PFSK-1 (cell line): Measurements from ENCODE around the gene SH3PXD2A.

Experiments
- FOXP2 ChIP-seq: optimal IDR thresholded peaks from 2 replicates; pipeline ENCODE3; 2011; ENCODE audit warnings: borderline replicate concordance, control low read depth, inconsistent platforms; ENCODE audit not compliant: insufficient read depth; ENCODE audit errors: extremely low read length, extremely low read depth
- POLR2AphosphoS5 ChIP-seq: IDR thresholded peaks from 2 replicates; pipeline ENCODE4 v1.6.1; 2012; ENCODE audit warnings: low read depth, mild to moderate bottlenecking, control low read depth, low read length, moderate library complexity
- SIN3A ChIP-seq: IDR thresholded peaks from 2 replicates; pipeline ENCODE4 v1.6.1; 2012; ENCODE audit warnings: mild to moderate bottlenecking, low read length, moderate library complexity, borderline replicate concordance; ENCODE audit not compliant: insufficient read depth
- TAF1 ChIP-seq: IDR thresholded peaks from 2 replicates; pipeline ENCODE4 v1.6.1; 2012; ENCODE audit warnings: low read length, control low read depth, borderline replicate concordance; ENCODE audit not compliant: insufficient read depth
- TF ChIP-seq, protein P1 (sequence below), 2 experiments: IDR thresholded peaks; 2 replicates each; pipeline versions ENCODE4 v1.6.1 to v1.8.0; 2011 to 2012; ENCODE audit warnings: low read depth in 2 of 2, low read length in 2 of 2, control low read depth in 1 of 2, inconsistent platforms in 1 of 2, mild to moderate bottlenecking in 1 of 2, moderate library complexity in 1 of 2; ENCODE audit not compliant: insufficient read depth in 1 of 2

The SH3PXD2A gene

DNA sequence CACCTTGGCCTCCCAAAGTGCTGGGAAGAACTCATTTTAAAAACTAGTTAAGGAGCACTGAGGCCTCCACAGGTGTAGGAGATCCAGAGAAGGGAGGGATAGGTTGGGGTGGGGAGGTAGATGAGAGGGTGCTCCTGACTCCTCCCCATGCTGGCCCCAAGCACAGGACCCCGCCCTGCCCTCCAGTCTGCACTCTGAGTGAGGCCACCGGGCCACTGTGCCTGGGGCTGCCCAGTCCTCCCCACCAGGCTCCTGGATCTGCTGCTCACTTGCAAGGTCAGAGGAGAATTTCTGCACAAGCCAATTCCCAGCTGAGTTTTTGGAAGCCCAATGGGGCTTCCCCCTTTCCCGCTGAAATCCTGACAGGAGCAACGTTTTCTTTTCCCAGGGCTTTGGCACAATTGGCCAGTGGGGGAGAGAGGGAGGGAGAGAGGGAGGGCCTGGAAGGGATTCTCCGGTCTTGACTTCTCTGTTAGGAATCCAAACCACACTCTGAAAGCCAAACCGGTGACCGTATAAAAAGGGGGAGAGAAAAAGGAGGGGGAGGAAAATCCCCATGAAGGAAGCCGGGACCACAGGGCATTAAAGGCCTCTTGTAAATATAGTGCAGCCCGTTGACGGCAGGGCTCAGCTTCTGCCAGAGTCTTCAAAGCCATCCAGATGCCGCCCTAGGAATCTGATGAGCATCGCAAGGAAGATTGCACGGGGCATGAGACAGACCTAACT, 116.2 kb downstream of the SH3PXD2A start:
- TF ChIP-seq SIN3A: no peak

DNA sequence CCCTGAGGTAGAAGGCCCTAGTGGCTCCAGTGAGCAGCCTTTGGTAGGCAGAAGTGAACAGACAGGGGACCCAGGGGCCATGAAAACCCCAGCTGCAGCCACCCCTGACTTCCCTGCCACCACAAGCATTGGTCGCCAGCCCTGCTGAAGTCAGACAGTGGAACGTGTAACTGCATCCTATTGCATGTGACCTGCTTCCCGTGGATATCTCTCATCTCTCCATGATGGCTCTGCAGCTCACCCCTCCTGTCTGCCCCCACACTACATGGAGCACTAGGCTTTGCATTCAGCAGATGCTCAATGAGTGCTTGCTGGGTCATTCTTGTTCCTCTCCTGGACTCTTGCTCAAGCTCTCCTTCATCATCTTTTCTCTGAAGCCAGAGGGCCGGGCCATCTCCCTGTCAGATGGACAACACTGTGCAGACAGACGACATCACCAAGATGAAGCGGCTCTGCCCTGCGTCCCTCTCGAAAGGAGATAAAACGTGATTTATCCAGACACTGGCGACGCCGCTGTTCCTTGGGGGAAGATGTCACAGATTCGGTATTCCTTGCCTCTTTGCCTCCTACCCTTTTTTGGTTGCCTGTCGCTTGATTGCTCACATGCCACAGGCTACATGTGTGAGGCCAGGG, 117.5 kb downstream of the SH3PXD2A start:
- no peak for TF ChIP-seq TAF1
- no peak for TF ChIP-seq SIN3A
- TF ChIP-seq, protein P1, sequence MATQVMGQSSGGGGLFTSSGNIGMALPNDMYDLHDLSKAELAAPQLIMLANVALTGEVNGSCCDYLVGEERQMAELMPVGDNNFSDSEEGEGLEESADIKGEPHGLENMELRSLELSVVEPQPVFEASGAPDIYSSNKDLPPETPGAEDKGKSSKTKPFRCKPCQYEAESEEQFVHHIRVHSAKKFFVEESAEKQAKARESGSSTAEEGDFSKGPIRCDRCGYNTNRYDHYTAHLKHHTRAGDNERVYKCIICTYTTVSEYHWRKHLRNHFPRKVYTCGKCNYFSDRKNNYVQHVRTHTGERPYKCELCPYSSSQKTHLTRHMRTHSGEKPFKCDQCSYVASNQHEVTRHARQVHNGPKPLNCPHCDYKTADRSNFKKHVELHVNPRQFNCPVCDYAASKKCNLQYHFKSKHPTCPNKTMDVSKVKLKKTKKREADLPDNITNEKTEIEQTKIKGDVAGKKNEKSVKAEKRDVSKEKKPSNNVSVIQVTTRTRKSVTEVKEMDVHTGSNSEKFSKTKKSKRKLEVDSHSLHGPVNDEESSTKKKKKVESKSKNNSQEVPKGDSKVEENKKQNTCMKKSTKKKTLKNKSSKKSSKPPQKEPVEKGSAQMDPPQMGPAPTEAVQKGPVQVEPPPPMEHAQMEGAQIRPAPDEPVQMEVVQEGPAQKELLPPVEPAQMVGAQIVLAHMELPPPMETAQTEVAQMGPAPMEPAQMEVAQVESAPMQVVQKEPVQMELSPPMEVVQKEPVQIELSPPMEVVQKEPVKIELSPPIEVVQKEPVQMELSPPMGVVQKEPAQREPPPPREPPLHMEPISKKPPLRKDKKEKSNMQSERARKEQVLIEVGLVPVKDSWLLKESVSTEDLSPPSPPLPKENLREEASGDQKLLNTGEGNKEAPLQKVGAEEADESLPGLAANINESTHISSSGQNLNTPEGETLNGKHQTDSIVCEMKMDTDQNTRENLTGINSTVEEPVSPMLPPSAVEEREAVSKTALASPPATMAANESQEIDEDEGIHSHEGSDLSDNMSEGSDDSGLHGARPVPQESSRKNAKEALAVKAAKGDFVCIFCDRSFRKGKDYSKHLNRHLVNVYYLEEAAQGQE (IDR thresholded peaks at IDR 0.05; ENCODE audit: insufficient read depth in 1 of 2, low read depth in 2 of 2, low read length in 2 of 2): no peak
- TF ChIP-seq FOXP2: no peak
- TF ChIP-seq POLR2AphosphoS5: no peak

DNA sequence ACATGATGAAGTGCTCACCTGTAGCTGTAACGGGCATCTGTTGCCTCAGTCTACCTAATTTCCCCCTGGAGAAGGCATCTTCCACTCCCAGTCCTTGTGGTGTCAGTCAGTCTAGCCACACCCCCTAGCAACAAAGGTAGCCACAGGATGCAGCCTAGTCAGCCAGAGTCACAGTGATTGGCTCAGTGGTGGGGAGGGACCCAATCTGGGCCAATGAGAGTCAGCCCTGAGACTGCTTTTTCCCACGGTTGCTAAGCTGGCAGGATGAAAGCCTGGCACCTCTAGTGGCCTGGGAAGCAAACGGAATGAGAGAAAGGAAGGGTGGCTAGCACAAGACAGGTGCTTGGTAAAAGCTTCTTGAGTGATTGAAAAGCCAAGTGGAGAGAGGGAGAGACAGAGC, 118.6 kb downstream of the SH3PXD2A start:
- no peak for TF ChIP-seq POLR2AphosphoS5
- no peak for TF ChIP-seq FOXP2
- TF ChIP-seq TAF1: no peak

DNA sequence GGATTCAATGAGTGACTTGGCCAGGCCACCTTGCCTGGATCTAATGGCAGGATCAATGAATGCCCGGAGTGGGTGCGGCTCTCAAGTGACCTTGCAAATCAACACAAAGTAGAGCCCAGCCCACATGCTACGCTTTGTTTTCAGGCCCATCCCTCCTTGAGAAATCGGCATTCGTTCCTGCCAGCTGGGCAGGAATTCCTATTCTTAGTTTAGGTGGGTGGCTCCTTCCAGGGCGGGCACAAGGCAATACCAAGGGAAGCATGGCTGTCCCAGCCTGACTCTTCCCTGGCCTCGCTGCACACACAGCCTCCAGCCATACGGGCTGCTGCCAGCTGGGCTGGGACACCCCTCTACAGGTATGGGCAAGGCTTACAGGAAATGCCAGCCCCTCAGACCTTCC, 119.3 kb downstream of the SH3PXD2A start:
- no peak for TF ChIP-seq SIN3A
- no peak for TF ChIP-seq TAF1
- TF ChIP-seq POLR2AphosphoS5: no peak
- TF ChIP-seq FOXP2: no peak
- TF ChIP-seq, protein P1 (IDR thresholded peaks at IDR 0.05; ENCODE audit: insufficient read depth in 1 of 2, low read depth in 2 of 2, low read length in 2 of 2): no peak

DNA sequence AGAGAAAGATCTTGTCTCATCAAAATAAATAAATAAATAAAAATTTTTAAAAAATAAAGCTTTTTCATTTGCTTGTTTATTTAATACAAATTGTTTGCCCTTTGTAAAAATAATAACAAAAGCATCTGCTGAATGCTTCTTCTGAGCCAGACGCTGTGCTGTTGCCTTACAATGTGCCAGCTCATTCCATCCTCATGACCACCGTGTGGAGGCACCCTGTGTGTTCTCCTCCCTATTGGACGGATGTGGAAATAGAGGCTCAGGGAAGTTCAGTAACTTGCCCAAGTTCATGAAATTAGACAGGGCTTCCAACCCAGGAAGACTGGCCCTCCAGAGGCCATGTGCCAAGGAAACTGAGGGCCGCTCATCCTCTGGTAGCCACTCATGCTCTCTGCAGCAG, 120.6 kb downstream of the SH3PXD2A start:
- no peak for TF ChIP-seq POLR2AphosphoS5
- TF ChIP-seq TAF1: no peak
- TF ChIP-seq FOXP2: no peak
- TF ChIP-seq SIN3A: no peak
- TF ChIP-seq, protein P1 (IDR thresholded peaks at IDR 0.05; ENCODE audit: insufficient read depth in 1 of 2, low read depth in 2 of 2, low read length in 2 of 2): no peak

DNA sequence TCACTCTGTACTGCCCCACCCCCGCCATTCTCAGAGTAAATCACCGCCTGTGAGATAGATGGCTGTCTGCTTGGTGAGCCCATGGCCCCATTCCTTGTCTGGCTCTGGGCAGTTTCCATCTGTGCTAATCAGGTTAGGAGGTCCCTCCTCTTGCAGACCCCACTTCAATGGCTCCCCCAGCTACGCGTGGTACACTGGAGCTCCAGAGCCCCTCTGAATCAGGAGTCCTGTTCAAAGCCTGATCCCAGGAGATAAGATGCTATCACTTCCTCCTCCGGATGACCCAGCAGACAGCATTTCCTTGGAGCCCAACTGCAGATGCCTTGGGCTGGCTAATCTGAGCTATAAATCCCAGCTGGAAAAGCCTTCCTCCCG, 122.3 kb downstream of the SH3PXD2A start:
- TF ChIP-seq FOXP2 (no peak), SIN3A (no peak), TAF1 (no peak), POLR2AphosphoS5 (no peak)
- TF ChIP-seq, protein P1 (IDR thresholded peaks at IDR 0.05; ENCODE audit: insufficient read depth in 1 of 2, low read depth in 2 of 2, low read length in 2 of 2): no peak
